Peyer's patch (tissue), 4 donors: ENCODE results near the gene MOSPD2.

Experiments
- CTCF ChIP-seq, 6 experiments: fragments of 450-650 bp in 4 of 6; fragments of 200-600 bp in 2 of 6; sonication (generic) in 1 of 6; IDR thresholded peaks; one replicate each; pipeline ENCODE4 v1.5.1; 2017 to 2019; ENCODE audit warnings: antibody characterized with exemption in 6 of 6, mild to moderate bottlenecking in 3 of 6, moderate library complexity in 1 of 6
- POLR2A ChIP-seq, 2 donors: fragments of 450-650 bp; IDR thresholded peaks; one replicate each; pipeline ENCODE4 v1.5.1; 2017; ENCODE audit warnings: antibody characterized with exemption in 2 of 2, mild to moderate bottlenecking in 2 of 2, moderate library complexity in 2 of 2

- TF ChIP-seq CTCF (IDR thresholded peaks at IDR 0.05), result no peak
- TF ChIP-seq POLR2A (IDR thresholded peaks at IDR 0.05), result no peak
Measured at GRCh38 chrX:14942341-14942740, 69.1 kb downstream of the MOSPD2 start.
